ENCODE results near the gene SSC5D. TPM values are rescaled to one million over a fixed set of nuclear protein-coding genes. Genes with fewer than 3 reads are reported as not detected.

SSC5D gene
- total and polyA plus RNA-seq, 9 of the 15 experiments (the other 6 are each of a cell fraction or from before 2014, with no cell fraction given): 0.04 to 0.71 (median 0.14) TPM; not detected in 2

DNA sequence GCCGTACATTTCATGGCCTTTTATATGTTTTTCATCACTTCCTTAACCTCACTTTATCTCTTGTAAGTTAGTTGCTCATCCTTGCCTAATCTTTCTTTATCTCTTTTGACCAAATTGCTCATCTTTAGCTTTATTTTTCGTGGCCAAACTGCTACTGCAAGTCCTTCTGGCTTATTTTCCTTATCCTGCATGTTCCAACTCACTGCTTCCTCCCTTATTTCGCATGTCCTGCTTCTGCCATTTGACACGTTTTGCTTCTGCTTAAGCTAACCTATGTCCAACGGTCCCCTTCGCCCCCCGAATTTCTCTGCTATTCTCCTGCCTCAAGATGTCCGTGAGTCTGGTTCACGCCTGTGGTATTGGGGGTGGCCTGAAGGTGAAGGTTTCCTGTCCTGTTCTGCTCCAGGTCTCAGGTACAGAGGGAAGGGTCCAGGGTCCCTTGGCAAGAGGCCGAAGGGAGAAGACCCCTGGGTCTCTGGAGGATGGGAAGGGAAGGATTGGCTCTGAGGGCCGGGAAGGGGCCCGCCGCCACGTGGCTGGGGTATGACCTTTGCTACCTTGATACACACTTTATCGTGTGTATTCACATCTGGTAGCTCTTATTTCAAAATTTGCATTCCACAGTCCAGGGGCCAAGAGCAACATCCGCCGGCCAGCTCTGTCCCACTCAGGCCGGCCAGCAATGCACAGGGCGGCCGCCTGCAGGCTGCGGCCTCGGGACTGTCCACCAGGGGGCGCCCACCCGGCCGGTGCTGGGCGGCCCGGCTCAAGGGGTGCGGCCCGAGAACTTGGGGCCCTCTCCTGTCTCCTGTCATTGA is 20.8 kb upstream of the SSC5D start (continued):
- TF ChIP-seq, protein P1, sequence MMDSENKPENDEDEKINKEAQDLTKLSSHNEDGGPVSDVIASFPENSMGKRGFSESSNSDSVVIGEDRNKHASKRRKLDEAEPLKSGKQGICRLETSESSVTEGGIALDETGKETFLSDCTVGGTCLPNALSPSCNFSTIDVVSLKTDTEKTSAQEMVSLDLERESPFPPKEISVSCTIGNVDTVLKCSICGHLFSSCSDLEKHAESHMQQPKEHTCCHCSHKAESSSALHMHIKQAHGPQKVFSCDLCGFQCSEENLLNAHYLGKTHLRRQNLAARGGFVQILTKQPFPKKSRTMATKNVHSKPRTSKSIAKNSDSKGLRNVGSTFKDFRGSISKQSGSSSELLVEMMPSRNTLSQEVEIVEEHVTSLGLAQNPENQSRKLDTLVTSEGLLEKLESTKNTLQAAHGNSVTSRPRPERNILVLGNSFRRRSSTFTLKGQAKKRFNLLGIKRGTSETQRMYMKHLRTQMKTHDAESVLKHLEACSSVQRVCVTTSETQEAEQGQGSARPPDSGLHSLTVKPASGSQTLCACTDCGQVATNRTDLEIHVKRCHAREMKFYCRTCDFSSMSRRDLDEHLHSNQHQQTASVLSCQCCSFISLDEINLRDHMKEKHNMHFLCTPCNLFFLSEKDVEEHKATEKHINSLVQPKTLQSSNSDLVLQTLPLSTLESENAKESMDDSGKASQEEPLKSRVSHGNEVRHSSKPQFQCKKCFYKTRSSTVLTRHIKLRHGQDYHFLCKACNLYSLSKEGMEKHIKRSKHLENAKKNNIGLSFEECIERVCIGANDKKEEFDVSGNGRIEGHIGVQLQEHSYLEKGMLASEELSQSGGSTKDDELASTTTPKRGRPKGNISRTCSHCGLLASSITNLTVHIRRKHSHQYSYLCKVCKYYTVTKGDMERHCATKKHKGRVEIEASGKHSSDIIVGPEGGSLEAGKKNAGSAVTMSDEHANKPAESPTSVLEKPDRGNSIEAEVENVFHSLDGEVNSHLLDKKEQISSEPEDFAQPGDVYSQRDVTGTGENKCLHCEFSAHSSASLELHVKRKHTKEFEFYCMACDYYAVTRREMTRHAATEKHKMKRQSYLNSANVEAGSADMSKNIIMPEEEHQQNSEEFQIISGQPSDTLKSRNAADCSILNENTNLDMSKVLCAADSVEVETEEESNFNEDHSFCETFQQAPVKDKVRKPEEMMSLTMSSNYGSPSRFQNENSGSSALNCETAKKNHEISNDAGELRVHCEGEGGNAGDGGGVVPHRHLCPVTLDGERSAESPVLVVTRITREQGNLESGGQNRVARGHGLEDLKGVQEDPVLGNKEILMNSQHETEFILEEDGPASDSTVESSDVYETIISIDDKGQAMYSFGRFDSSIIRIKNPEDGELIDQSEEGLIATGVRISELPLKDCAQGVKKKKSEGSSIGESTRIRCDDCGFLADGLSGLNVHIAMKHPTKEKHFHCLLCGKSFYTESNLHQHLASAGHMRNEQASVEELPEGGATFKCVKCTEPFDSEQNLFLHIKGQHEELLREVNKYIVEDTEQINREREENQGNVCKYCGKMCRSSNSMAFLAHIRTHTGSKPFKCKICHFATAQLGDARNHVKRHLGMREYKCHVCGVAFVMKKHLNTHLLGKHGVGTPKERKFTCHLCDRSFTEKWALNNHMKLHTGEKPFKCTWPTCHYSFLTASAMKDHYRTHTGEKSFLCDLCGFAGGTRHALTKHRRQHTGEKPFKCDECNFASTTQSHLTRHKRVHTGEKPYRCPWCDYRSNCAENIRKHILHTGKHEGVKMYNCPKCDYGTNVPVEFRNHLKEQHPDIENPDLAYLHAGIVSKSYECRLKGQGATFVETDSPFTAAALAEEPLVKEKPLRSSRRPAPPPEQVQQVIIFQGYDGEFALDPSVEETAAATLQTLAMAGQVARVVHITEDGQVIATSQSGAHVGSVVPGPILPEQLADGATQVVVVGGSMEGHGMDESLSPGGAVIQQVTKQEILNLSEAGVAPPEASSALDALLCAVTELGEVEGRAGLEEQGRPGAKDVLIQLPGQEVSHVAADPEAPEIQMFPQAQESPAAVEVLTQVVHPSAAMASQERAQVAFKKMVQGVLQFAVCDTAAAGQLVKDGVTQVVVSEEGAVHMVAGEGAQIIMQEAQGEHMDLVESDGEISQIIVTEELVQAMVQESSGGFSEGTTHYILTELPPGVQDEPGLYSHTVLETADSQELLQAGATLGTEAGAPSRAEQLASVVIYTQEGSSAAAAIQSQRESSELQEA (IDR thresholded peaks at IDR 0.05; ENCODE audit: low read depth): 0 out of 2 replicates have a peak, but pooled peaks have one; percentile 21
- TF ChIP-seq ELF4 (CRISPR knock-in tag; IDR thresholded peaks at IDR 0.05): peak; percentile 81; the same call in 1 of the 2 replicates
- no peak for TF ChIP-seq ZNF121 (CRISPR knock-in tag; conservative IDR thresholded peaks at IDR 0.05)
- no peak for TF ChIP-seq ESRRB (CRISPR knock-in tag; IDR thresholded peaks at IDR 0.05; ENCODE audit: borderline replicate concordance)
- peak; percentile 74 for TF ChIP-seq FOXM1 (IDR thresholded peaks at IDR 0.05; ENCODE audit: low read depth)
- no peak for TF ChIP-seq FOXM1 (CRISPR knock-in tag; IDR thresholded peaks at IDR 0.05; ENCODE audit: low read depth)
- TF ChIP-seq RBFOX2 (IDR thresholded peaks at IDR 0.05; ENCODE audit: low read depth, low read length): peak; percentile 92
- peak; percentile 98 for TF ChIP-seq ARID1B (IDR thresholded peaks at IDR 0.05)
- peak; percentile 83 for TF ChIP-seq NCOA1 (IDR thresholded peaks at IDR 0.05; ENCODE audit: low read depth)
- TF ChIP-seq NCOA4 (IDR thresholded peaks at IDR 0.05; ENCODE audit: partially characterized antibody): no peak
- TF ChIP-seq PHF20 (IDR thresholded peaks at IDR 0.05; ENCODE audit: partially characterized antibody): no peak
- peak; percentile 83 for TF ChIP-seq TBP (optimal IDR thresholded peaks at IDR 0.05; ENCODE audit: low read depth, low read length)
- TF ChIP-seq, protein P2, sequence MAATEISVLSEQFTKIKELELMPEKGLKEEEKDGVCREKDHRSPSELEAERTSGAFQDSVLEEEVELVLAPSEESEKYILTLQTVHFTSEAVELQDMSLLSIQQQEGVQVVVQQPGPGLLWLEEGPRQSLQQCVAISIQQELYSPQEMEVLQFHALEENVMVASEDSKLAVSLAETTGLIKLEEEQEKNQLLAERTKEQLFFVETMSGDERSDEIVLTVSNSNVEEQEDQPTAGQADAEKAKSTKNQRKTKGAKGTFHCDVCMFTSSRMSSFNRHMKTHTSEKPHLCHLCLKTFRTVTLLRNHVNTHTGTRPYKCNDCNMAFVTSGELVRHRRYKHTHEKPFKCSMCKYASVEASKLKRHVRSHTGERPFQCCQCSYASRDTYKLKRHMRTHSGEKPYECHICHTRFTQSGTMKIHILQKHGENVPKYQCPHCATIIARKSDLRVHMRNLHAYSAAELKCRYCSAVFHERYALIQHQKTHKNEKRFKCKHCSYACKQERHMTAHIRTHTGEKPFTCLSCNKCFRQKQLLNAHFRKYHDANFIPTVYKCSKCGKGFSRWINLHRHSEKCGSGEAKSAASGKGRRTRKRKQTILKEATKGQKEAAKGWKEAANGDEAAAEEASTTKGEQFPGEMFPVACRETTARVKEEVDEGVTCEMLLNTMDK (IDR thresholded peaks at IDR 0.05; ENCODE audit: borderline replicate concordance, insufficient read depth, low read depth, low read length, poor library complexity, severe bottlenecking): peak; percentile 81
- no peak for TF ChIP-seq ZFP1 (CRISPR knock-in tag; IDR thresholded peaks at IDR 0.05)
- TF ChIP-seq, protein P3, sequence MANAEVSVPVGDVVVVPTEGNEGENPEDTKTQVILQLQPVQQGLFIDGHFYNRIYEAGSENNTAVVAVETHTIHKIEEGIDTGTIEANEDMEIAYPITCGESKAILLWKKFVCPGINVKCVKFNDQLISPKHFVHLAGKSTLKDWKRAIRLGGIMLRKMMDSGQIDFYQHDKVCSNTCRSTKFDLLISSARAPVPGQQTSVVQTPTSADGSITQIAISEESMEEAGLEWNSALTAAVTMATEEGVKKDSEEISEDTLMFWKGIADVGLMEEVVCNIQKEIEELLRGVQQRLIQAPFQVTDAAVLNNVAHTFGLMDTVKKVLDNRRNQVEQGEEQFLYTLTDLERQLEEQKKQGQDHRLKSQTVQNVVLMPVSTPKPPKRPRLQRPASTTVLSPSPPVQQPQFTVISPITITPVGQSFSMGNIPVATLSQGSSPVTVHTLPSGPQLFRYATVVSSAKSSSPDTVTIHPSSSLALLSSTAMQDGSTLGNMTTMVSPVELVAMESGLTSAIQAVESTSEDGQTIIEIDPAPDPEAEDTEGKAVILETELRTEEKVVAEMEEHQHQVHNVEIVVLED (CRISPR knock-in tag; IDR thresholded peaks at IDR 0.05): no peak
